Measurements from ENCODE around the gene ANKMY1. TPM values are rescaled to one million over a fixed set of nuclear protein-coding genes. Genes with fewer than 3 reads are reported as not detected.

ANKMY1 gene
- total and polyA plus RNA-seq, 2 of the 8 experiments (the other 6 are each of a cell fraction or from before 2014, with no cell fraction given): 4.5 to 4.8 TPM

DNA sequence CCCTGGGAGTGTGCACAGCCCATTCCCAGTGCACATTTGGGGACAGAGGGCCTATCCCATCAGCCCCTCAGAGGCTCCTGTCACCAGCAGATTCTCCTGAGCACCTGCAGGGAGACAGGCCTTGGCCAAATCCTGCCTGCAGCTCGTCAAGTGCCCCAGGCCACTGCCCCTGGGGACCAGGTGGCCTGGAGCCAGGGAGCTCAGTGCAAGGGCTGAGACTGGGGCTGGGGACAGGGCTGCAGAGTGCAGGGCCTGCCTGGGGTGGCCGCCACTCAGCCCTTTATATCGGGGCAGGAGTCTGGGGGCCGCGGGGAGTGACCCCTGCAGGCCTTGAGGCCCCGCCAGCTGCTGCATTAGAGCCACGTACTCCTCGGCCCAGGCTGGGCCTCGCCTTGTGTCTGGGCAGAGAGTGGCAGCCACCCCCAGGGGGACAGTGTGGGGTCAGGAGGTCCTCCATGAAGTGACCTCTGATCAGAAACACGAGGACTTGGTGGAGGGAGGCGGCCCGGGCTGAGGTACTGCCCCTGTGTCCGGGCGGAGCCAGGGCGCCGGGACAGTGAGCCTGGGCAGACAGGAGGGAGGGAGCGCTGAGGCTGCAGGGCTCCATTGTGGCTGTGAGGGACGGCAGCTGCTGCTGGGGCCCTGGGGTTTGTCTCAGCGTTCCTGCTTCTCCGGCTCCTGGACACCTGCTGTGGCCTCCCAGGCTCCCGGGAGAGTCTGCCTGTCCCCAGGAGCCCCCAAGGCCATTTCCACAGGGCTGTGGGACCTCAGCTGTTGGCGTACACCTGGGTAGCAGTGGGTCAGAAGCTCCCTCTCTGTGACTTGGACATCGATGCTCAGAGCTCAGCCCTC, 98.2 kb downstream of the ANKMY1 start:
- no peak overlapping the region for H3K14ac ChIP-seq (ENCODE audit: insufficient read length)
- no peak overlapping the region for H2BK15ac ChIP-seq (ENCODE audit: low read length)
- H3K36me3 ChIP-seq (ENCODE audit: control insufficient read depth in 2 of 4, insufficient read depth in 4 of 4, low read length in 3 of 4): peaks cover 0 to 9% (median 5%) of the 10 kb centered on the region in 4 experiments; a peak in 4 of 8 replicates
- H3K4ac ChIP-seq (replicated peaks; ENCODE audit: insufficient read length, low read depth, low read length): no peak overlapping the region
- no peak overlapping the region for H4K5ac ChIP-seq (ENCODE audit: insufficient read length, low read depth, low read length)
- no peak overlapping the region for H3K23ac ChIP-seq (ENCODE audit: insufficient read length)
- H3K79me2 ChIP-seq (ENCODE audit: control insufficient read depth in 1 of 2, insufficient read depth in 2 of 2, low read length in 2 of 2): no peaks in the 10 kb centered on the region
- H2BK20ac ChIP-seq (ENCODE audit: low read length): no peak overlapping the region
- DNase-seq (ENCODE audit: low read depth in 1 of 2, low spot score in 2 of 2) (no peak), FAIRE-seq (no peak)
- no peak for TF ChIP-seq RAD21 (IDR thresholded peaks at IDR 0.05 in 1 of 2, conservative IDR thresholded peaks at IDR 0.05 in 1 of 2; ENCODE audit: low read depth in 2 of 2, low read length in 2 of 2)
- H3K4me2 ChIP-seq (ENCODE audit: insufficient read depth in 1 of 2, low read depth in 2 of 2, low read length in 2 of 2): no peak overlapping the region
- ChIA-PET CTCF (ENCODE audit: partially characterized antibody) (interaction anchor here (1.1 to 1.6 kb wide), 5 partner anchors 9 to 120 kb away, joined by 3 to 9 read pairs (median 5); no protein-coding TSS in a partner anchor), POLR2A (ENCODE audit: partially characterized antibody) (interaction anchor here (0.7 kb wide), 1 partner anchor 8 kb away, joined by 3 read pairs; no protein-coding TSS in a partner anchor)
- peaks cover 25% of the 10 kb centered on the region in 2 experiments for H4K20me1 ChIP-seq (replicated peaks in 1 of 2; ENCODE audit: control insufficient read depth in 1 of 2, insufficient read depth in 2 of 2, low read length in 2 of 2)
- H3K23me2 ChIP-seq (ENCODE audit: low read depth, low read length): no peaks in the 10 kb centered on the region; the same call in 1 of the 2 replicates
- no peaks in the 10 kb centered on the region for H3K79me1 ChIP-seq (ENCODE audit: low read depth, low read length)
- H2BK5ac ChIP-seq (ENCODE audit: low read depth, low read length): peak overlapping the region; percentile 71; the same call in 1 of the 2 replicates
- H3K4me1 ChIP-seq (replicated peaks in 1 of 4; ENCODE audit: control insufficient read depth in 3 of 4, insufficient read depth in 4 of 4, low read length in 3 of 4): peaks cover 2 to 49% (median 31%) of the 10 kb centered on the region in 4 experiments
- no peak overlapping the region for H3K56ac ChIP-seq (replicated peaks; ENCODE audit: insufficient read length, low read depth, low read length)
- H4K8ac ChIP-seq (ENCODE audit: extremely low read depth, insufficient read depth, low read length): no peak overlapping the region; the same call in 1 of the 2 replicates
- WGBS, 2 experiments (ENCODE audit: extremely low coverage in 1 of 2, insufficient coverage in 1 of 2, insufficient read length in 1 of 2, insufficient replicate concordance in 2 of 2, low coverage in 1 of 2, low lambda C conversion rate in 2 of 2, missing lambda C conversion rate in 1 of 2): 85% methylated on average over 19 of the region's 23 CpGs; no CpG with 5 or more reads in 1 of the 2 experiments
- H3K9me3 ChIP-seq (ENCODE audit: insufficient read depth in 2 of 2, low read depth in 1 of 2, low read length in 1 of 2): no peaks in the 10 kb centered on the region
- no peak overlapping the region for H2AK5ac ChIP-seq (ENCODE audit: low read depth, low read length)
- peaks cover 6 to 18% (median 12%) of the 10 kb centered on the region in 4 experiments for H3K27me3 ChIP-seq (replicated peaks in 1 of 4; ENCODE audit: control insufficient read depth in 3 of 4, extremely low read depth in 1 of 4, insufficient read depth in 3 of 4, low read length in 3 of 4)
- H2AFZ ChIP-seq (ENCODE audit: low read length): no peak overlapping the region
- H2BK12ac ChIP-seq (ENCODE audit: low read depth, low read length): no peak overlapping the region
- H3K9ac ChIP-seq (replicated peaks in 1 of 4; ENCODE audit: extremely low read depth in 1 of 4, low read depth in 3 of 4, low read length in 3 of 4): no peak overlapping the region
- no peak overlapping the region for H4K91ac ChIP-seq (replicated peaks; ENCODE audit: insufficient read length, low read length)
- no peak overlapping the region for H3K27ac ChIP-seq (ENCODE audit: low read depth, low read length)
- H2BK120ac ChIP-seq (replicated peaks; ENCODE audit: low read depth, low read length): no peak overlapping the region
- no peak overlapping the region for H3K4me3 ChIP-seq (ENCODE audit: extremely low read depth in 1 of 4, insufficient read depth in 2 of 4, low read depth in 3 of 4, low read length in 4 of 4)
- H3K18ac ChIP-seq (ENCODE audit: extremely low read depth, low read length): no peak overlapping the region
